SK-MEL-5 (cell line): ENCODE data around the gene CDSN. TPM values are rescaled to one million over a fixed set of nuclear protein-coding genes. Genes with fewer than 3 reads are reported as not detected.

ENCODE experiments used
- DNase-seq: peaks from one replicate; pipeline ENCODE4 v3.0.0-alpha.2; 2016; ENCODE audit warnings: low read depth, low spot score
- in situ Hi-C: cut with HindIII; loops from 2 replicates; pipeline ENCODE4 v1.10.0; 2016; ENCODE audit warnings: low sequenced_read_pairs, high pct_unique_total_duplicates, low pct_unique_long_range_greater_than_20kb
- total RNA-seq: library from RNA; depleted of rRNA; stranded (reverse); fragments of >200 nt; shearing (Covaris generic); gene quantifications from 2 replicates; pipeline ENCODE4 v1.2.3, GENCODE V29; 2014

The CDSN gene
- total RNA-seq, 1 experiment from 2014 or later: not detected

DNA sequence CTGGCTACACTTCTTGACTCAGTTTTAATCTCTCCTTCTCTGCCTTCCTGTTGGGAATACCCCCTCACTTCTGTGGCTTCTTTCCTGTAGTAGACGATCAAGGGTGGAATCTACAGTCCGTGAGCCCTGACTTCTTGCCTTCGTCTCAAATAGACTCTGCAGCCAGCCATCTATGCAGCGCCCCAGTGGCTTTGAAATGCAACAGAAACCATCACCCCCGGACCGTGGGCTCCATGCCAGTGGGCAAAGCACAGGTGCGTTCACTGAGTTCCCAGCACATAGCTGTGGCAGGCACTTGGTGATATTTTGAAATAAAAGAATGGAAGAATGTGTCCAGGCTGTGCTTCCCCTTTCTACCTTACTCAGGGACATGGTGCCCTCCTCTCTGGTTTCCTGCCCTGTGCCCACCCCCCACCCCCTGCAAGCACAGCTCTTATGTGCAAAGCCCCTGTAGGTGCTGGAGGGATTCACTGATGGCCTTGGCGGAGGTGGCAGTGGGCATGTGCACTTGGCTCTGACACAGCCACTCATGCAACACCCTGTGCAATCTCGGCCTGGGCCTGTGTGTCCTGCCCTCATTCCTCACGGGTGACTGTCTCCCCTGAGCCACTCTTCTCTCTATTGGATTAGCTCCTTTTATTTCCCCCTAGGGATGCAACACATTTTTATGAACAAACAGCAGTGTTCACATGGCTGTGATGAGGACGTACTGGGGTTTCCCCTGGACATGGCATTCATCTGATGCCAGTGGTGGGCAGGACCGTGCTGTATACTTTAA is 5.5 kb upstream of the CDSN start:
- no peak for DNase-seq
- in situ Hi-C loops: no loop called here

- in situ Hi-C loops: no loop called here
- no peak for DNase-seq
Observed at GRCh38 chr6:31125162-31125561, 4.9 kb upstream of the CDSN start.

GRCh38 chr6:31122791-31123706 is 2.8 kb upstream of the CDSN start:
- in situ Hi-C loops: no loop called here
- DNase-seq: peak; percentile 23

DNA sequence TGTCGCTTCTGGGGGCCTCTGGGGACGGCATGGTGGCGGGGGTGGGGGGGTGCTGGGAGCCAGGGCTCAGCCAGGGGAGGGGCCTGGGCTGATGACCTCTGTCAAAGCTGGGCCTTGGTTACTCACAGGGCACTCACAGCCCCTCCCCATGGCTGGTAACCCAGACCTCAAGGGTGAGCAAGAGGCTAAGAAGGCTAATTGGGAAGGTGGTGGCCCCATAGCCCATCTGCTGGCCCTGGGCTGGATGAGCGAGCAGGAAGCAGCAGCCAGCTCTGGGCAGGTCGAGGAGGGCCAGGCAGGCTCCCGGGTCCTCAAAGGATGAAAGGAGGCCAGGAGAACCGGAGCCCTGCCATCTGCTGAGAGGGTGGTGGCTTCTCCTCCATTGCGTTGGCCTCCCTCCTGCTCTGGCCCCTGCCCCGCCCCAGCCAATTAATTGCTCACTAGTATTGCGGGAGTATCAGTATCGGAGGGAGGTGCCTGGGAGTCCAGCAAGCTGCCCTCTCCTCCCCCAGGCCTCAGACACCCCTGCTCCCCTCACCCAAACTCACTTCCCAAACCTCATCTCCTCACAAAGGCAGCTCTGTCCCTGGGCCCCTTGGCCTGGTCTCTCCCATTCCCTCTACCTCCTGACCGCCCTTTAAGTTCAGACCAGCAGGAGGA is 1.0 kb upstream of the CDSN start:
- DNase-seq: peak; percentile 27
- in situ Hi-C loops: no loop called here

GRCh38 chr6:31118178-31118577 is 2.1 kb downstream of the CDSN start:
- in situ Hi-C loops: no loop called here
- DNase-seq: no peak

DNA sequence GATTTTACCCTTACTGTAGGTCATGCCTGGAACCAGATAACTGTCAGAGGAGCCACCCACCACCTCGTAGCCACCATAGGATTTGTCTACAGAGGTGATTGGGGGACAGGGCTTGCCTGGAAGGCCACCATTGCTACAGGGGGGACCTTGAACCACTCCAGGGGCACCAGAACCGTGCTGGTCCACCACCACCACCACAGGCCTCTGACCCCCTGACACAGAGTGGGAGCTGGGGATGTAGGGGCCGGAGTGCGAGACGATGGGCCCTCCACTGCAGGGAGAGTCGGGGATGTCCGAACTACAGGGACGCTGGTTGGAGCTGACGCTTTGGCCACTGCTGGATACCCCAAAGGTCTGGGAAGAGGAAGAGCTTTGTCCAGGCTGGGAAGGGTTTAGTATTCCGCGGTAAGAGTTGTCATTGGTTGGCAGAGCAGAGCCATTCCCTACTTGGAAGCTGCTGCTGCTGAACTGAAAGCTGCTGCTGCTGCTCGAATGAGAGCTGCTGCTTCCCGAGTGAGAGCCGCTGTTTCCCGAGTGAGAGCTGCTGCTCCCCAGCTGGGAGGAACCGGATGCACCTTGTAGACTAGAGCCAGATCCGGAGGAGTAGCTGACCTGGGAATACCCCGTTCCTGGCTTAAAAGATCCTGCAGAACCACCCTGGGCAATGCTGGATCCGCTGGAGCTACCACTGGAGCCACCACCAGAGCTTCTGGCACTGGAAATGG is 3.4 kb downstream of the CDSN start:
- in situ Hi-C loops: no loop called here
- DNase-seq: no peak

- in situ Hi-C loops: no loop called here
- no peak for DNase-seq
Observed at GRCh38 chr6:31115941-31116560, 4.2 kb downstream of the CDSN start.

DNA sequence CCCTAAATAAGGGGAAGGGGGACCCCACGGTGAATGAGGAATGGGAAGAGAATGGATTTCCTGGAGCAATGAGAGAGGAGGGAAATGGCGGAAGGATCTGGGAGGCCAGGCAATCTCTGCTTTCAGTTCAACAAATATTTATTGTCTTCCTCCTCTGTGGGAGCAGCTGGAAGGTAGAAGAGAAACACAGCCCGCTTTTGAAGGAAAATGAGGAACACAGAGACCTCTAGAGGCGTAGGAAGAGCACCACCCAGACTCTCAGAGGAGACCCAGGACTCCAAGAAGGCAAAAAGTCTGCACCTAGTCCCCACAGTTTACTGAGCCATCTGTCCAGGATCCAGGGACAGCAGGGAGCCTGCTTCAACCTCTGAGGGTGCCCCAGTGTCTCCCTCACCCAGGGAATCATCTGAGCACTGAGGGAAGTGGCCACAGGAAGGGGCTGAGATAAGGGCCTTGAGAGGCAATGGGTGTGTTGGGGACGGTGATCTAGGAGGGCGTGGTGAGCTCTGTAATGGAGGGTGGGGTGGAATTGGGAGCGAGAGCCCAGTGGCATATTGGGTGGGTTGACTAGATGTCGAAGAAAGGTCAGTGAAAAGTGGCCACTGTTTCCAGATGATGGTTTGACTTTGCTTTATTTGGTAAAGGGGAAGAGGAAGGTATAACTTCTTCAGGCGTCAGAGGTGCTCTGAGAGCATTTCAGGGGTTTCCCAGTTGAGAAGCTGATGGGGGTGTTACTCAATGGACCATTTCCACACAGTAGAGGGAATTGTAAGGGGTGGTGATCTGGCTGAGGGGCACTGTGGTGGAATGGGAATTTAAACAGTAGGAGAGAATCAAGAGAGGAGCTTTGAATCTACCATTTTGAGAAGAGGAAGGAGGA is 5.0 kb downstream of the CDSN start:
- in situ Hi-C loops: no loop called here
- DNase-seq: peak; percentile 75

DNA sequence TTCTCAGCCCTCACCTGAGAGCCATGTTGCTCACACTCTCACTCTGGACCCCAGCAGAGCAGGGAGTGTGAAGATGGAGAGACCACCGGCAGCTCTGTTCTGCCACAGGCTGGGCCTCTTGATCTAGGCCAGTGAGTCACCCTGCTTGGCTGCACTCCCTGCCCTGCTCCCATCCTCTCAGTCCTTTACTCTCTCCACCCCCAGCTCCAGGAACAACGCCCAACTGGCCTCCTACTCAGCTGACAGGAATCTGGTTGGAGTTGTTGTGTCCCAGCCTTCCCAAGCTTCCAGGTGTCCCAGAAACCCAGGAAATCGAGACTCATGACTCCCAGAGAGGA is 5.7 kb downstream of the CDSN start, which contains the start of gene PSORS1C1:
PSORS1C1 (plus strand) TSS at position 260 of the 338 bp plus-strand sequence. CDS start 14,833 bp downstream, outside the sequence.
- in situ Hi-C loops: no loop called here
- DNase-seq: peak; percentile 19

GRCh38 chr6:31113861-31114540 is 6.2 kb downstream of the CDSN start:
- in situ Hi-C loops: no loop called here
- no peak for DNase-seq

GRCh38 chr6:31112478-31112877 is 7.8 kb downstream of the CDSN start, which contains the start of gene C6orf15:
Gene C6orf15, minus strand, starts transcription at chr6:31112575. Its CDS starts 20 bp downstream, at chr6:31112555.
- no peak for DNase-seq
- in situ Hi-C loops: no loop called here

DNA sequence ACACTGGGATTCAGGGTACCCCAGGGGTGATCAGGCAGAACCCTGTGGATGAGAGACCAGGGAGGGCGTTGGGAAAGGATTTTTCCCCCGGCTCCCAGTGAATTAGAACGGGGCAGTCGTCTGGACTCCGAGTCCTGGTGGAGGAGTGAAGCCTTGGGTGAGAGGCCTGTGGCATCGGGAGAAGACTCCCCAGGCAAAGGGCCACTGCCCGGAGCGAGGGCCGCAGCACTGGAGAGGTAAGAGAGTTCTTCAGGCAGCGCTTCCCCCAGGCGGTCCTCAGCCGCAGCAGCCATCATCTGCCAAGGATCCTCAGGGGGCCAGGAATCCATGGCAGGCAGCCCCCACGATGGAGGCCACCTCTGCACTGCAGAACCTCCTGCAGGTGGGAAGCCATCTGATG is 8.5 kb downstream of the CDSN start:
- no peak for DNase-seq
- in situ Hi-C loops: no loop called here

GRCh38 chr6:31110825-31111582 is 9.2 kb downstream of the CDSN start:
- in situ Hi-C loops: no loop called here
- no peak for DNase-seq

DNA sequence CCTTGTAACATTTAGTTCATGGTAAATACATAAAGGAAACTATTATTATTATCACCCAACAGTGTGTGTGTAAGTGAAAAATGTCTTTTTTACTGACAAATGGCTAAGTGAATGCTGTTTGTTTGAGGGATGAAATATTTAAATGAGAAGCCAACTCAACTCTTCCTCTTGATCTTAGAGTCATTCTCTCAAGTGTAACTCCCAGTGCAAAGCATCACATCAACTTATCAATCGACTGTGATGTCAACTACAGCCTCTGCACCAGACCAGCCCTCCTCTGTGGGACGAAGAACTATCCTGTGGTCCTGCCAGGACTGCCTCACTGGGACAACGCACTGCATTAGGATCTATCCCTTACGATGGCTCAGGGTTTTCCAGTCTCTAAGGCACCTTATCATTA is 13.2 kb downstream of the CDSN start:
- no peak for DNase-seq
- in situ Hi-C loops: no loop called here

DNA sequence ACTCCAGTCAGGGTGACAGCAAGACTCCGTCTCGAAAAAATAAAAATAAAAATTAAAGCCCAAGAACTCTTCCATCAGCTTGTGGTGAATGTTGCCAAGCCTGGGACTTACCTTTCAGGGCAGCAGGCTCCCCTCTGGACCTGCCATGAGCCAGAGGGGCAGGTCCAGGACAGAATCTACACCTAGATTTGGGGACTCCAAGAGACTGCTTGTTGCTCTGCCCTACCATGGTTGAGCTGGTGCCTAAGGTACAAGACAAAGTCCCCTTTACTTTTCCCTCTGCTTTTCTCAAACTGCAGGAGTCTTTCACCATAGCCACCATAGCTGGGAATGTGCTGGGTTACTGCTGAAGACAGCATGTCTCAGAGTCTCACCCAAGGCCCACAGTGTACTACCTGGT is 17.1 kb downstream of the CDSN start:
- in situ Hi-C loops: no loop called here
- no peak for DNase-seq
